Sigmoid colon (tissue), 4 donors: ENCODE data around the gene BIK.

Source experiments
- CTCF ChIP-seq, 4 experiments: fragments of 450-650 bp in 3 of 4; fragments of 200-600 bp in 1 of 4; IDR thresholded peaks; one replicate each; pipeline ENCODE4 v1.5.1; 2016 to 2019; ENCODE audit warnings: antibody characterized with exemption in 4 of 4, mild to moderate bottlenecking in 3 of 4, moderate library complexity in 2 of 4
- POLR2A ChIP-seq, 2 donors: fragments of 450-650 bp; IDR thresholded peaks; one replicate each; pipeline ENCODE4 v1.6.1; 2016; ENCODE audit warnings: antibody characterized with exemption in 2 of 2, mild to moderate bottlenecking in 2 of 2, moderate library complexity in 2 of 2
- POLR2AphosphoS5 ChIP-seq, 4 donors: sonication (generic); formaldehyde crosslinking; IDR thresholded peaks; one replicate each; pipeline ENCODE4 v1.6.1; 2017; ENCODE audit warnings: antibody characterized with exemption in 4 of 4

- no peak for TF ChIP-seq CTCF (IDR thresholded peaks at IDR 0.05)
- TF ChIP-seq POLR2A (IDR thresholded peaks at IDR 0.05): no peak
- TF ChIP-seq POLR2AphosphoS5 (IDR thresholded peaks at IDR 0.05): no peak
These were observed 21.4 kb downstream of the BIK start for GRCh38 chr22:43131773-43132501.
